K562 (cell line): ENCODE data around the gene OPRL1. TPM values are rescaled to one million over a fixed set of nuclear protein-coding genes. Genes with fewer than 3 reads are reported as not detected.

Experiments
- CBX5 ChIP-seq: IDR thresholded peaks from 2 replicates; pipeline ENCODE4 v1.6.1; 2014; ENCODE audit warnings: low read depth, borderline replicate concordance
- CXXC5 ChIP-seq: fragments of 250-450 bp; sonication (Bioruptor Pico); IDR thresholded peaks from 2 replicates; pipeline ENCODE4 v1.8.0; 2022; ENCODE audit warnings: inconsistent platforms, mild to moderate bottlenecking, moderate library complexity
- DNMT1 ChIP-seq: fragments of 450-650 bp; IDR thresholded peaks from 2 replicates; pipeline ENCODE4 v1.6.1; 2016; ENCODE audit warnings: antibody characterized with exemption, mild to moderate bottlenecking
- E2F1 ChIP-seq: sonication (generic); formaldehyde crosslinking; IDR thresholded peaks from 2 replicates; pipeline ENCODE4 v1.8.1; 2023; ENCODE audit warnings: mild to moderate bottlenecking, missing genetic modification reagents, moderate library complexity
- HDAC3 ChIP-seq: fragments of 450-650 bp; IDR thresholded peaks from 2 replicates; pipeline ENCODE4 v1.6.1; 2018; ENCODE audit warnings: borderline replicate concordance, mild to moderate bottlenecking, moderate library complexity; ENCODE audit not compliant: partially characterized antibody
- IRF2 ChIP-seq: sonication (generic); formaldehyde crosslinking; IDR thresholded peaks from 2 replicates; pipeline ENCODE4 v1.8.1; 2022; ENCODE audit warnings: mild to moderate bottlenecking, missing genetic modification reagents
- SMARCB1 ChIP-seq: IDR thresholded peaks from 2 replicates; pipeline ENCODE4 v1.6.1; 2011; ENCODE audit warnings: improper control_type of control experiment, low read depth; ENCODE audit not compliant: insufficient read length
- TAF15 ChIP-seq: fragments of 200-400 bp; formaldehyde crosslinking; IDR thresholded peaks from 2 replicates; pipeline ENCODE4 v1.6.1; 2017; ENCODE audit warnings: mild to moderate bottlenecking, low read depth, low read length, moderate library complexity
- TAL1 ChIP-seq: fragments of 450-650 bp; IDR thresholded peaks from 2 replicates; pipeline ENCODE4 v1.6.1; 2016; ENCODE audit warnings: mild to moderate bottlenecking
- XRCC4 ChIP-seq: IDR thresholded peaks from one replicate; pipeline ENCODE4 v1.6.1; 2011; ENCODE audit not compliant: insufficient read depth, insufficient read length; ENCODE audit errors: extremely low read depth
- YY1 ChIP-seq, 3 experiments: IDR thresholded peaks; 2 replicates each; pipeline ENCODE4 v1.6.1; 2011; ENCODE audit warnings: low read length in 2 of 3, mild to moderate bottlenecking in 2 of 3, moderate library complexity in 2 of 3, borderline replicate concordance in 1 of 3, control low read depth in 1 of 3, low read depth in 1 of 3; ENCODE audit not compliant: insufficient read depth in 3 of 3, insufficient replicate concordance in 2 of 3, control insufficient read depth in 1 of 3, insufficient read length in 1 of 3; ENCODE audit errors: extremely low read depth in 1 of 3
- ZNF134 ChIP-seq: fragments of 250-450 bp; sonication (Bioruptor Pico); conservative IDR thresholded peaks from 2 replicates; pipeline ENCODE4 v1.4.0; 2020
- ZNF146 ChIP-seq: IDR thresholded peaks from one replicate; pipeline ENCODE4 v1.6.1; 2018; ENCODE audit warnings: missing compliant biosample characterization; ENCODE audit not compliant: unreplicated experiment
- polyA plus RNA-seq, 8 experiments: library from polyadenylated mRNA; depleted of rRNA in 4 of 8; stranded (reverse) in 5 of 8; unstranded in 3 of 8; fragments of >200 nt; fragmentation: Nextera tagmentation in 2 of 8; fragmentation: Illumina TruSeq in 1 of 8; extraction: Ambion mirVana in 2 of 8; extraction: Trizol in 1 of 8; gene quantifications; 2 replicates each; pipeline versions ENCODE4 v1.2.1 to v1.2.3, GENCODE V29; 2011 to 2014; ENCODE audit warnings: inconsistent platforms in 1 of 8, missing spikeins in 1 of 8
- total RNA-seq, 7 experiments: library from RNA; depleted of rRNA in 6 of 7; stranded (reverse); fragments of >200 nt in 6 of 7; fragmentation: Illumina TruSeq in 2 of 7; extraction: Trizol in 2 of 7; gene quantifications; 2 replicates each; pipeline versions ENCODE4 v1.2.1 to v1.2.3, GENCODE V29; 2011 to 2021; ENCODE audit warnings: low replicate concordance in 1 of 7
- TF ChIP-seq, protein P1 (sequence below): fragments of 250-450 bp; sonication (Bioruptor Pico); IDR thresholded peaks from 2 replicates; pipeline ENCODE4 v1.4.0; 2020; ENCODE audit warnings: mild to moderate bottlenecking, moderate library complexity
- TF ChIP-seq, protein P2 (sequence below): fragments of 150-350 bp; conservative IDR thresholded peaks from 2 replicates; pipeline ENCODE4 v1.6.1; 2014; ENCODE audit warnings: low read length
- TF ChIP-seq, protein P3 (sequence below): fragments of 450-650 bp; IDR thresholded peaks from 2 replicates; pipeline ENCODE4 v1.6.1; 2016

Gene OPRL1
- total and polyA plus RNA-seq, 9 of the 15 experiments (the other 6 are each of a cell fraction or from before 2014, with no cell fraction given) = 0.06 to 0.33 (median 0.11) TPM; not detected in 2

DNA sequence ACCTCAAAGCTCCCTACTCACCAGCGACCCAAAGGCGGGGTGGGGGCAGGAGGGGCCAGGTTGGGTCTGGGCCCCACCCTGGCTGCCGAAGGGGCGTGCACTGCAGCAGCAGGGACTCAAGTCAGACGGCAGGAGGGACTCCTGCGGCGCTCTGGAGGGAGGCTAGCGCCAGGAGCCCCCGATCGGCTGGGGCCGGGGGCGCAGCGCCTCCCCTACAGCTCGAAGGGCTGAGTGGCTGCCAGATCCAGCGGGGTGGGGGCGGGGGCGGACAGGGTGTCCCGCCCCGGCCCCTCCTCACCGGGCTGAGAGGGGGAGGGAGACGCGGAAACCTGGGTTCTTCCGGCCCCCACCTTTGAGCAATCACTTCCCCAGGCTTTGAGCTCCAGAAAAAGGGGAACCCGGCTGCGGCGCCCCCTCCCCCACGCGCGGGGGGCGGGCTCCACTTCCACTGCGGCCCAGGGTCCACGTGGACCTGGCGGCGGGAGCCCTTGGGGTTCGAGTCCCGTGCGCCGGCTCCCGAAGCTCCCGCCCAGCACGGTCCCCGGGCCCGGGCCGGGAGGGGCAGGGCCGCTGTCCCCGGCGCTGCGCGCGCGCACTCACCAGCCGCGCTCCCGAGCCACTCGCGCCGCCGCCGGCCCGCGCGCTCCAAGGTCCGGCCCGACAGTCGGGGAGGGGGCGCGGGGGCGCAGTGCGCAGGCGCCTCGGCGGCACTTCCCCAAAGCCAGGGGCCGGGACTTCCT, 439 bp upstream of the OPRL1 start, which contains the start of gene RGS19 (continued):
- TF ChIP-seq, protein P1, sequence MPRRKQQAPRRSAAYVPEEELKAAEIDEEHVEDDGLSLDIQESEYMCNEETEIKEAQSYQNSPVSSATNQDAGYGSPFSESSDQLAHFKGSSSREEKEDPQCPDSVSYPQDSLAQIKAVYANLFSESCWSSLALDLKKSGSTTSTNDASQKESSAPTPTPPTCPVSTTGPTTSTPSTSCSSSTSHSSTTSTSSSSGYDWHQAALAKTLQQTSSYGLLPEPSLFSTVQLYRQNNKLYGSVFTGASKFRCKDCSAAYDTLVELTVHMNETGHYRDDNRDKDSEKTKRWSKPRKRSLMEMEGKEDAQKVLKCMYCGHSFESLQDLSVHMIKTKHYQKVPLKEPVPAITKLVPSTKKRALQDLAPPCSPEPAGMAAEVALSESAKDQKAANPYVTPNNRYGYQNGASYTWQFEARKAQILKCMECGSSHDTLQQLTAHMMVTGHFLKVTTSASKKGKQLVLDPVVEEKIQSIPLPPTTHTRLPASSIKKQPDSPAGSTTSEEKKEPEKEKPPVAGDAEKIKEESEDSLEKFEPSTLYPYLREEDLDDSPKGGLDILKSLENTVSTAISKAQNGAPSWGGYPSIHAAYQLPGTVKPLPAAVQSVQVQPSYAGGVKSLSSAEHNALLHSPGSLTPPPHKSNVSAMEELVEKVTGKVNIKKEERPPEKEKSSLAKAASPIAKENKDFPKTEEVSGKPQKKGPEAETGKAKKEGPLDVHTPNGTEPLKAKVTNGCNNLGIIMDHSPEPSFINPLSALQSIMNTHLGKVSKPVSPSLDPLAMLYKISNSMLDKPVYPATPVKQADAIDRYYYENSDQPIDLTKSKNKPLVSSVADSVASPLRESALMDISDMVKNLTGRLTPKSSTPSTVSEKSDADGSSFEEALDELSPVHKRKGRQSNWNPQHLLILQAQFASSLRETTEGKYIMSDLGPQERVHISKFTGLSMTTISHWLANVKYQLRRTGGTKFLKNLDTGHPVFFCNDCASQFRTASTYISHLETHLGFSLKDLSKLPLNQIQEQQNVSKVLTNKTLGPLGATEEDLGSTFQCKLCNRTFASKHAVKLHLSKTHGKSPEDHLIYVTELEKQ (CRISPR knock-in tag) = no peak
- no peak for TF ChIP-seq ZNF134
- no peak for TF ChIP-seq YY1 (IDR thresholded peaks at IDR 0.05; ENCODE audit: borderline replicate concordance in 1 of 3, control insufficient read depth in 1 of 3, extremely low read depth in 1 of 3, insufficient read depth in 3 of 3, insufficient read length in 1 of 3, insufficient replicate concordance in 2 of 3, low read depth in 1 of 3, low read length in 2 of 3)
- TF ChIP-seq SMARCB1 = no peak
- TF ChIP-seq DNMT1 = no peak
- no peak for TF ChIP-seq E2F1 (CRISPR knock-in tag)
- no peak for TF ChIP-seq TAF15
- TF ChIP-seq IRF2 (CRISPR knock-in tag) = no peak
- TF ChIP-seq ZNF146 = no peak
- peak; percentile 79 for TF ChIP-seq CXXC5 (CRISPR knock-in tag)
- no peak for TF ChIP-seq HDAC3
- TF ChIP-seq CBX5 = no peak
- TF ChIP-seq, protein P2, sequence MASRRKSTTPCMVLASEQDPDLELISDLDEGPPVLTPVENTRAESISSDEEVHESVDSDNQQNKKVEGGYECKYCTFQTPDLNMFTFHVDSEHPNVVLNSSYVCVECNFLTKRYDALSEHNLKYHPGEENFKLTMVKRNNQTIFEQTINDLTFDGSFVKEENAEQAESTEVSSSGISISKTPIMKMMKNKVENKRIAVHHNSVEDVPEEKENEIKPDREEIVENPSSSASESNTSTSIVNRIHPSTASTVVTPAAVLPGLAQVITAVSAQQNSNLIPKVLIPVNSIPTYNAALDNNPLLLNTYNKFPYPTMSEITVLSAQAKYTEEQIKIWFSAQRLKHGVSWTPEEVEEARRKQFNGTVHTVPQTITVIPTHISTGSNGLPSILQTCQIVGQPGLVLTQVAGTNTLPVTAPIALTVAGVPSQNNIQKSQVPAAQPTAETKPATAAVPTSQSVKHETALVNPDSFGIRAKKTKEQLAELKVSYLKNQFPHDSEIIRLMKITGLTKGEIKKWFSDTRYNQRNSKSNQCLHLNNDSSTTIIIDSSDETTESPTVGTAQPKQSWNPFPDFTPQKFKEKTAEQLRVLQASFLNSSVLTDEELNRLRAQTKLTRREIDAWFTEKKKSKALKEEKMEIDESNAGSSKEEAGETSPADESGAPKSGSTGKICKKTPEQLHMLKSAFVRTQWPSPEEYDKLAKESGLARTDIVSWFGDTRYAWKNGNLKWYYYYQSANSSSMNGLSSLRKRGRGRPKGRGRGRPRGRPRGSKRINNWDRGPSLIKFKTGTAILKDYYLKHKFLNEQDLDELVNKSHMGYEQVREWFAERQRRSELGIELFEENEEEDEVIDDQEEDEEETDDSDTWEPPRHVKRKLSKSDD = no peak
- TF ChIP-seq, protein P3, sequence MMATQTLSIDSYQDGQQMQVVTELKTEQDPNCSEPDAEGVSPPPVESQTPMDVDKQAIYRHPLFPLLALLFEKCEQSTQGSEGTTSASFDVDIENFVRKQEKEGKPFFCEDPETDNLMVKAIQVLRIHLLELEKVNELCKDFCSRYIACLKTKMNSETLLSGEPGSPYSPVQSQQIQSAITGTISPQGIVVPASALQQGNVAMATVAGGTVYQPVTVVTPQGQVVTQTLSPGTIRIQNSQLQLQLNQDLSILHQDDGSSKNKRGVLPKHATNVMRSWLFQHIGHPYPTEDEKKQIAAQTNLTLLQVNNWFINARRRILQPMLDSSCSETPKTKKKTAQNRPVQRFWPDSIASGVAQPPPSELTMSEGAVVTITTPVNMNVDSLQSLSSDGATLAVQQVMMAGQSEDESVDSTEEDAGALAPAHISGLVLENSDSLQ = peak; percentile 9; the same call in 1 of the 2 replicates
- no peak for TF ChIP-seq XRCC4
- no peak for TF ChIP-seq TAL1
